GM12874 (cell line): ENCODE results near the gene PCDHA6.
"Not testable (repeated sequence)": the region's sequence is repeated elsewhere in the genome, so short reads cannot be mapped to it uniquely, and the experiment has no call there.

ENCODE experiments used
- CTCF ChIP-seq: IDR thresholded peaks from 2 replicates; pipeline ENCODE4 v1.5.1; 2011; ENCODE audit warnings: low read depth, mild to moderate bottlenecking, control low read depth, low read length, moderate library complexity; ENCODE audit not compliant: insufficient read depth

PCDHA6 gene

GRCh38 chr5:140840978-140841962 is 13.5 kb downstream of the PCDHA6 start, which contains the start of gene PCDHA8:
Gene PCDHA8, plus strand, starts transcription at chr5:140841187. Its CDS starts 135 bp downstream, at chr5:140841322.
- TF ChIP-seq CTCF, result 0 out of 2 replicates have a peak, but pooled peaks have one; percentile 22

- TF ChIP-seq CTCF, result no peak
Measured at GRCh38 chr5:140842798-140843733, 15.3 kb downstream of the PCDHA6 start.

- not testable (repeated sequence) for TF ChIP-seq CTCF
Measured at GRCh38 chr5:140848139-140849102, 20.7 kb downstream of the PCDHA6 start, which contains the start of gene PCDHA9. Gene PCDHA9, plus strand, starts transcription at chr5:140848382. Its CDS starts 114 bp downstream, at chr5:140848496.

GRCh38 chr5:140855772-140856674 is 28.3 kb downstream of the PCDHA6 start, which contains the start of gene PCDHA10:
Gene PCDHA10, plus strand, starts transcription at chr5:140855897. Its CDS starts 152 bp downstream, at chr5:140856049.
- no peak for TF ChIP-seq CTCF

GRCh38 chr5:140857177-140857986 is 29.6 kb downstream of the PCDHA6 start:
- no peak for TF ChIP-seq CTCF
